Activated CD8-positive, alpha-beta memory T cell treated with anti-CD3 and anti-CD28 coated beads for 4 hours (primary cell): ENCODE results near the gene RAB11FIP4.
"Not testable (repeated sequence)": the region's sequence is repeated elsewhere in the genome, so short reads cannot be mapped to it uniquely, and the experiment has no call there.

Experiments used
- DNase-seq, 2 donors: peaks; one replicate each; pipeline ENCODE4 v3.0.0-alpha.2; 2020; ENCODE audit warnings: low read depth in 2 of 2

RAB11FIP4 gene, protein sequence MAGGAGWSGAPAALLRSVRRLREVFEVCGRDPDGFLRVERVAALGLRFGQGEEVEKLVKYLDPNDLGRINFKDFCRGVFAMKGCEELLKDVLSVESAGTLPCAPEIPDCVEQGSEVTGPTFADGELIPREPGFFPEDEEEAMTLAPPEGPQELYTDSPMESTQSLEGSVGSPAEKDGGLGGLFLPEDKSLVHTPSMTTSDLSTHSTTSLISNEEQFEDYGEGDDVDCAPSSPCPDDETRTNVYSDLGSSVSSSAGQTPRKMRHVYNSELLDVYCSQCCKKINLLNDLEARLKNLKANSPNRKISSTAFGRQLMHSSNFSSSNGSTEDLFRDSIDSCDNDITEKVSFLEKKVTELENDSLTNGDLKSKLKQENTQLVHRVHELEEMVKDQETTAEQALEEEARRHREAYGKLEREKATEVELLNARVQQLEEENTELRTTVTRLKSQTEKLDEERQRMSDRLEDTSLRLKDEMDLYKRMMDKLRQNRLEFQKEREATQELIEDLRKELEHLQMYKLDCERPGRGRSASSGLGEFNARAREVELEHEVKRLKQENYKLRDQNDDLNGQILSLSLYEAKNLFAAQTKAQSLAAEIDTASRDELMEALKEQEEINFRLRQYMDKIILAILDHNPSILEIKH

DNA sequence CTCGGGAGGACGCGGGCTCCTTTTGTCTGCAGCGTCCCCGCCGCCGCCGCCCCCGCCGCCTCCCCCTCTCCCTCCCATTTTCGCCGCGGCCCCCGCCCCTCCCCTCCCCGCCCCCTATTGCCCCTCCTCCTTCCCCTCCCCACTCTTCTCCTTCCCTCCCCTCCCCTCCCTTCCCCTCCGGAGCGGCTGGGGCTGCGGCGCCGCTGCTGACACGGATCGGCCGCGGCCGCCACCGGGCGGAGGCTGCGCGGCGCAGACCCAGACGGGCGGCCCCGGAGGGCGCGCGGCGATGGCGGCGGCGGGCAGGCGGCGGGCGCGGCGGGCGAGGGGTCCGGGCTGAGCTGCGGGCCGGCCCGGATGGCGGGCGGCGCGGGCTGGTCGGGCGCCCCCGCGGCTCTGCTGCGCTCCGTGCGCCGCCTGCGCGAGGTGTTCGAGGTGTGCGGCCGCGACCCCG is at the start of gene RAB11FIP4:
Gene RAB11FIP4 (plus strand): TSS at position 180 of the 454 bp plus-strand sequence. CDS start 178 bp downstream, at position 358.
- no peak for DNase-seq

DNA sequence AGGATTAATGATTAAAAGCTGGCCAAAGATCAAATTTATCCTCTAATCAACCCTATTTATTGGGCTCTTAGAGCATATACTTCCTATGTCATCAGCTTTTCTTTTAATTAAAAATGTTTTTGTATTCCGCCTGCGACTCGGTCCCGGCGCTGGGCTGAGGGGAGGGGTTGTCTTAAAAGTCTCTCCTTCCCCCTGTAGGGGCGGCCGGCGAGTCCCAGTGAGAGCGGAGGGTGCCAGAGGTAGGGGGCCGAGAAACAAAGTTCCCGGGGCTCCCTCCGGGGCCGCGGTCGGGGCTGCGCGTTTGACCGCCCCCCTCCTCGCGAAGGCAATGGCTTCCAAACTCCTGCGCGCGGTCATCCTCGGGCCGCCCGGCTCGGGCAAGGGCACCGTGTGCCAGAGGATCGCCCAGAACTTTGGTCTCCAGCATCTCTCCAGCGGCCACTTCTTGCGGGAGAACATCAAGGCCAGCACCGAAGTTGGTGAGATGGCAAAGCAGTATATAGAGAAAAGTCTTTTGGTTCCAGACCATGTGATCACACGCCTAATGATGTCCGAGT is 46.2 kb upstream of the RAB11FIP4 start:
- DNase-seq, result not testable (repeated sequence)

DNA sequence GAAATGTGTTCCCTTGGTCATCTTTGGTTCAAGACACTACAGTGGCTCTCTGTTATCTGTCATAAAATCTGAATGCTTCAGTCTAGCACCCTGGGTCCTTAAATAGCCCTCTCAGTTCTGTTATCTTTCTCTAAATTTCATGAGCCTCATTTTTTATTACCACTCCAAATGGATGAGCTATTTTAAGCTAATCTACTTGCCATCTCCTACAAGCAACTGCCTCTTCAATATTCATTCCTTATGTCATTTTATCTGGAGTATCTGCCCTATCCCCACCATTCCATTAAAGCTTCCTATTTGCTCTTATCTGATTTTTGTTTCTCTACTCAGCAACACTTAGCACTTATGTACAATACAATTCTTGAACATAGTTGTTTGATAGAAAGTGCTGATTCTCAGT is 42.0 kb upstream of the RAB11FIP4 start:
- no peak for DNase-seq

DNA sequence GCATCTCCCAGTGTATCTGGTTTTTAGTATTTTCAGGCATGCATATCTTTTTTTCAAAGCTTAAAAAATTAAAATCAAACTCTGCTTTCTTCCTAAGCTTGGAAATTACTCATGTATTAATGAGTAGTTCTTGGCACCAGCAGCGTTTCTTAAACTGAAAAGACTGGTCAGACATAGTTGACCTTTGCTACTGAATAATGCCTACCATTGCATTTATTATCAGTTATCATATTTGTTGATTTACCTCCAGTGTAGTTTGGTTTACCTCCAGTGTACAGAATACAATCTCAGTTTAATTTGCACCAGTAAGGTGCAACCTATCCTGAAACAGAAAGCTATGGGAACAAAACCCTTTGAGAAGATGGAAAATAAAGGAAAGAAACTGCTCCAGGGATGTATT is 35.5 kb upstream of the RAB11FIP4 start:
- no peak for DNase-seq

DNA sequence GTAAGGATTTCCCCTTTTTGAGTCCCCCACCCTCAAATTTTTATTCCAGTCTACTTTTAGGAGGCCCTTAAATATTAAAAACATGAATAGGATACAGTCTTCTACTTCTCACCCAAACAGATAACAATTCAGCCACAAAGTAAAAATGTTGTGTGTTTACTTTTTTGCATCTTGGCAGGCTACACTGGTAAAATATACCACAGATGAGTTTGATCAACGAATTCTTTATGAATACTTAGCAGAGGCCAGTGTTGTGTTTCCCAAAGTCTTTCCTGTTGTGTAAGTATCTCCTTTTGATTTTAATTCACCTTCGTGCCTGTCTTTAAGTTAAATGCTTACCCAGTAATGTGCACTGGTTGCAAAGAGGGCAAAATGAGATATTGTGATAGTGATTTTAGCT is 34.4 kb upstream of the RAB11FIP4 start:
- DNase-seq, result no peak

DNA sequence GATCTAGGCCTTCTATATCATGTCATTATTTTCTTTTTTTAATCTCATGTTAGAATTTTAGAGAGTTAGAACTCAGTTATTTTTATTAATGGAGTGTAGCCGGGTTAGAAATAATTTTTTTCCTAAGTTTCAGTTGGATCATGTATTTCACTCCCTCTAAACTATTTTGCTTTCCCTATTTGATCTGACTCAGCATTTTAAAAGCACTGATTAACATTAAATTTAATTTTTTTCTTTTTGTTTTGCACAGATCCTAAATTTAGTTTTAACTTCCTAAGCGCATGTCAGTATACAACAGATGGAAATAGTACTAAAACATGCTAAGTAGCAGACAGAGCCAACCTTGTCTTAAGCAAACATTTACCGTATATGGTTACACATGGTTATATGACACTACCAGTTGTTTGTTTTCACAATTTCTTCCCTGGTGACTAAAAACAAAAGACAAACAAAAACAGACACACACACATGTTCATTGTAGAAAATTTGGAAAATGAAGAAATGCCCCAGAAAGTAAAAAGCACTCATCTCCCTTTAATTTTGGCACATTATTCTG is 33.6 kb upstream of the RAB11FIP4 start:
- DNase-seq, result no peak

DNA sequence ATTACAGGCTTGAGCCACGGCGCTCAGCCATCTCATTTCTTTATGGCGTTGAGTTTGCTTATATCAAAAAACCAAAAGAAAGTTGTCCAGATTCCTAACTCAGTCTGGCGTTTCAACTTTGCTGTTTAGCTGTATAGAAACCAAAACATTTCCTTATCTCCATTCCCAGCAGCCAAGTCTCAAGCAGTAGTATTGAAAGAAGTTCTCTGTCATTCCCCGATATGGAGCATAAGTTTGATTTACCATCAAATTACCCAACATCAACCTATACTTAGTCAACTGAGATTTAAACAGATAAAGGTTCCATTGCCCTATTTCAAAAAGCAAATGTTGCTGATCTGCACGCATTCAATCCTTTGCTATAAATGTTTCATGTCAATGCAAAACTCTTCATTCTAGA is 27.5 kb upstream of the RAB11FIP4 start:
- no peak for DNase-seq

DNA sequence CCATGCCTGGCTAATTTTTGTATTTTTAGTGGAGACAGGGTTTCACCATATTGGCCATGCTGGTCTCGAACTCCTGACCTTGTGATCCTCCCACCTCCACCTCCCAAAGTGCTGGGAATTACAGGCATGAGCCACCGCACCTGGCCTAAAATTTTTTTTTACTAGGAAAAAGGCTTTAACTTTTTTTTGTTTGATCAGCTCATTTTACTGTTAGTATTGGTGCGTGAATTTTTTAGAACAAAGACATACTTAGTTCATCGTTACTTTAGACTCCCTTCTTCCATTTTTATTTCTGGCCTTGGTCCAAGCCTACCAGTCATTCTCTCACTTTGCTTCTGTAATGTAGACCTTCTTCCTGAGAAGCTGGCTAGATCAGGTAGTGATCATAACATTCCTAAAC is 25.4 kb upstream of the RAB11FIP4 start:
- no peak for DNase-seq

DNA sequence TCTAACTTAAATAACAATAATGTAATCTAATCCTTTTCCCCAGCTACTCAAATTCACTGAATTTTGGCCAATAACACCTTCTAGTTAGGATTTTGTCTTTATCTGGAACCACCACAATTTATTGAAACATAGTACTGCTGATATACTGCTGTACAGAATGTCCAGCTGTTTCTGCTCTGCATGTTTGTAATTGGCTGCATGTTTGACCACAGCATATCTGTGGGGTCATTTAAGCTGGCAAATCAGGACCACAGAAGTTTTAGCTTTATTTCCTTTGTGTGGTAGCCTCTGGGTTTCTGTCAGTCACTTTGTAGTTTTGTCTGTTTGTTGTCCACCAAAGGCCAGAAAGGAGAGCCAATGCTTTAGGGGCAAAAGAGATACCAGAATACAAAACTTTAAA is 22.2 kb upstream of the RAB11FIP4 start:
- no peak for DNase-seq

DNA sequence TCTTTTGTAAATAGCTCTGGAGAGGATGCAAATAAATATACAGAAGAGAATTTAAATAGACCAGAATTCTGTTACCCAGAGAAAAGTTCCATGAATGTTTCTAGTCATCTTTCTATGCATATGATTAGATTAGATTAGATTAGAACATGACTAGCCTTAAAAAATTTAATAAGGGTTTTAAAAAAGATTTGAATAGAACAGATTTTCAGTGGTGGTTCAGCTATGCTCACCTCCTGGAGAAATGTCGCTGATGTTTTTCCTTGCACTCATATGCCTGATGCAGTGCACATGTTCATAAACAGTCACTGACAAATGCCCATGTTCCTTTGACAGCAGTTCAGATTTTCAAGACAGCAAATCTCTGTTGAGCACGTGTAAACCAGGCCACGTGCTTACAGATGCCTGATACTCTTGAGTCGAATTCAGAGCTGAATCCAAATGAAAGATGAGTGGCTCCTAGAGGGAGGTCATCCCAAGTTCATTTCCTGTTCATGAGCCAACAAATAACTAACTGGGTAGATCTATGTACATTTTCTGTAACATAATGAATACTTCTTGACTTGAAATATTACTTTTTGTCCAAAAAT is 19.9 kb upstream of the RAB11FIP4 start:
- no peak for DNase-seq

DNA sequence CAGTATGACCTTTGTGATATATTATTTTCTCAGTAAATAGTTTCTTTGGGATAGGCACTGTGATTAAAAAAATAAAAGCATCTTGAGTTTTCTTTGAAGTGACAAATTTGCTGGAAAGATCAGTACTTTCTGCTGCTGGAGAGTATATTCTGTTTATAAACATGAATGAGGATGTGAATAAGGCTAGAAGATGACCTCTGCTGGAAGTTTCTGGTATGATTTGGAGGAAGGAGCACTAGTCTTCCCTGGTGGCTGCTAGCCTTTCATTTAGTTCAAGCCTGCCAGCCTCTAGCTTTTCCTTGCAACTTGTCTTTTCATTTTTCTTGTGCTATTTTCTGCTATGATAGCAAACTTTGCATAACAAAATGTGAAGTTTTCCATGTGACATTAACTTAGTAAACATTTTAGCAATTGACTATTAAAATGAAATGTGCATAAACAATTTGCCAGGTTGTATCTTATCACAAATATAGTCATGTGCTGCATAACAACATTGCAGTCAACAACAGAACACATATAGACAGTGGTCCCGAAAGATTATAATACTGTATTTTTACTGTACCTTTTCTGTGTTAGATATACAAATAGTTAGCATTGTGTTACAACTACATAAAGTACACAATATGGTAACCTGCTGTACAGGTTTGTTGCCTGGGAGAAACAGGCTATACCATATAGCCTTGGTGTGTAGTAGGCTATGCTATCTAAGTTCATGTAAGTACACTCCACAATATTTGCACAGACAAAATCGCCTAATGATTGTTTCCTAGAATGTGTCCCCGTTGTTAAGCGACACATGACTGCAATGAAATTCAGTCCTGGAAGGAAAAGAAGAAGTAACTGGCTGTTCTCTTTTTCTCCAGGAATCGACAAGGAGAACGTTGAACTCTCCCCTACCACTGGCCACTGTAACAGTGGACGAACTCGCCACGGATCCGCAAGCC is 18.1 kb upstream of the RAB11FIP4 start:
- no peak for DNase-seq

DNA sequence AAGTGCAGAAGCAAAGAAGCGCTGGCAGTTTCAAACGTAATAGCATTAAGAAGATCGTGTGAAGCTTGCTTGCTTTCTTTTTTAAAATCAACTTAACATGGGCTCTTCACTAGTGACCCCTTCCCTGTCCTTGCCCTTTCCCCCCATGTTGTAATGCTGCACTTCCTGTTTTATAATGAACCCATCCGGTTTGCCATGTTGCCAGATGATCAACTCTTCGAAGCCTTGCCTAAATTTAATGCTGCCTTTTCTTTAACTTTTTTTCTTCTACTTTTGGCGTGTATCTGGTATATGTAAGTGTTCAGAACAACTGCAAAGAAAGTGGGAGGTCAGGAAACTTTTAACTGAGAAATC is 17.4 kb upstream of the RAB11FIP4 start:
- DNase-seq, result no peak

DNA sequence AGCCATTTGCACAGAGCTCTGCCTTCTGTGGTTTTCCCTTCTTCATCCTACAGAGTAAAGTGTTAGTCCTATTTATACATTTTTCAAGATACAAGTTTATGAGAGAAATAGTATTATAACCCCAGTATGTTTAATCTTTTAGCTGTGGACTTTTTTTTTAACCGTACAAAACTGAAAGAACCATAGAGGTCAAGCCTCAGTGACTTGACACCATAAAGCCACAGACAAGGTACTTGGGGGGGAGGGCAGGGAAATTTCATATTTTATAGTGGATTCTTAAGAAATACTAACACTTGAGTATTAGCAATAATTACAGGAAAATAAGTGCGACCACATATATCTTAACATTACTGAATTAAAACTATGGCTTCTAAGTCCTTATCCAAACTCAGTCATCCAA is 17.0 kb upstream of the RAB11FIP4 start:
- DNase-seq, result no peak

DNA sequence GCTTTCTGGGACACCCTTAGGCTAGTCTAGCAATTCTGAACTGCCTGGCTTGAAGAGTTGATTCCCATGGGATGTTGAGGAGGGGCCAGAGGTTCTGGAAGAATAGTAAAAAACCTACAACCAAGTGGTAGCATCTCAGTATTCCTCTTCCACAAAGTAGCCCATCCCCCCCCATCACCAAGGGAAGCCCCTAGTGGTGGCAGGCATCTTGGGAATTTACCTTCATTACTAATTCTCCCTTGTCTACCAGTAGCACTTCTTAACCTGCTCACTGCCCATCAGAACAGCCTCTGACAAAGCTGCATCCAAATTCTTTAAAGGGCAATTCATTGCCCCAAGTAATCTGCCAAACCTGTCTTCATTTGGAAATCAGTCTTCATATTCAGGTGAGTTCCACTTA is 12.8 kb upstream of the RAB11FIP4 start:
- no peak for DNase-seq

DNA sequence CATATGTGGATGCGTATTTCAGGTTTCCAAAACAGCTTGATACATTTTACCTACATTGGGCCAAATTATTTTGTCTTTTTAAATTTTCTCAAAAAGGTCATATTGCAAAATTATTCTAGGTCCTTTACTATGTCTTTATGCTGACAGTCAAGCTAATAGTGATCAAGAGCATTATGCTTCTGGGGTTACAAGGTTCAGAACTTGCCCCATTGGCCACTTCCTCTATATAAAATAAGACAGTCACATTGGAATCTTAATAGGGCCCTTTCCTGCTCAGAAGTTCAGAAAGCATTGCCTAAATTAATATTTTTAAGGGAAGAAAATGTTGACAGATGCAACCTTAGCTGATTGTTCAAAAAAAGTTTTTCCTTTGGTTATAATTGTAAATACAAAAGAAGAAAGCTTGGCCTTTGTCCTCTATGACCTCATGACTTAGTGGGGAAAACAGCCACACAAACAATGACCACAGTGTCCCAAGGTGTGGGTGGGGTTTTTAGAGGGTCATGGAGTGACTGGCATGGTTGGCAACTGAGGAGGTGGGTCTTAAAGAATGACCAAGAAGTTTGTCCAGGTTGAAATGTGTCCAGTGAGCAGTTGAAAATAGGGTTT is 11.8 kb upstream of the RAB11FIP4 start:
- no peak for DNase-seq

DNA sequence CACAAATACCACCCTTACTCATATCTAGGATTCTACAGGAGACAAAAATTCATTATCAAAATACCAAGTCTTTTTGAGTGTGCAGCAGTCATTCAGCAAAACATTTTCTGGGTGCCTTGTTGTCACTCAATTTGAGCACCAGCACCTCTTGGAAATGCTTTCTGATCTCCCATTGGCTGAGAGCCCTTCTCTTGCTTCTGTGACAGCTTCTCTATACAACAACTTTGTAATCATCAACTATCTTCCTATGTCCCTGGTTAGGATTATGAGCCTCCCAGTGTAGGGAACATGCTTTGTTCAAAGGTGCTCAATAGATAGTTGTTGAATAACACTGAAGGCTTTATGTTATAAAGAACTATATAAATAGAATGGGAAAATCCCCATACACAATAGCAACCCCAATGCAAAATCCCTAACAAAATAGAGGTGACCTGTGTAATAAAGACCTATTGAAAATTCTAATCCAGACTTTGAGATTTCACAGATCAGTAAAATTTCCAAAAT is 10.3 kb upstream of the RAB11FIP4 start:
- no peak for DNase-seq

DNA sequence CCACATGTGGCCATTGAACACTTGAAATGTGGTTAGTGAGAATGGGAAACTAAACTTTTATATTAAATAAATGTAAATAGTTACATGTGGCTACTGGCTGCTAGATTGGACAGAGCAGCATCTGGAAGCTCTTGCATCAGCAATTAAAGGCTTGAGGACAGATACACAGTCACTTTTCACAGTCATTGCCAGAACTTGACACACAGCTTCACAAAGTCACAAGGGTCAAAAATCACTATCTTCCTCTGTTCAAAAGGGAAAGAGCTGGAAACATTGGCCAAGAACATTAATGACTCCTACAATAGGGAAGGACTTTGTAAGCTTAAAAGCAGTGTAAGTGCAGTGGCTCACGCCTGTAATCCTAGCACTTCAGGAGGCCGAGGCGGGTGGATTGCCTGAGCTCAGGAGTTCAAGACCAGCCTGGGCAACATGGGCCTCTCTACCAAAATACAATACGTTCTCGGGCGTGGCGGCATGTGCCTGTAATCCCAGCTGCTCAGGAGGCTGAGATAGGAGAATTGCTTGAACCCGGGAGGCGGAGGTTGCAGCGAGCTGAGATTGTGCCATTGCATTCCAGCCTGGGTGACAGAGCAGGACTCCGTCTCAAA is 8.7 kb upstream of the RAB11FIP4 start:
- DNase-seq, result not testable (repeated sequence)

DNA sequence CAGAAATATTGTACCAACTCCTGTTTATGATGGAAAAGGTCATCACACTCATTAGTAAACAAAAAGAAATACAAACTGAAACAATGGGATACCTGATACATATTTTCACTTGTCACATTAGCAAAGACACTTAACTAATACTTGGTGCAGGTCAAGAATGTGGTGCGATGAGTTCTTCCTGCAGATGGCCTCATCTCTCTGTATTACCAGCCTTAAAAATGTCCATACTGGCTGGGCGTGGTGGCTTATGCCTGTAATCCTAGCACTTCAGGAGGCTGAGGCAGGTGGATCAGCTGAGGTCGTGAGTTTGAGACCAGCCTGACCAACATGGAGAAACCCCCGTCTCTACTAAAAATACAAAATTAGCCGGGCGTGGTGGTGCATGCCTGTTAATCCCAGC is 8.0 kb upstream of the RAB11FIP4 start:
- DNase-seq, result not testable (repeated sequence)

DNA sequence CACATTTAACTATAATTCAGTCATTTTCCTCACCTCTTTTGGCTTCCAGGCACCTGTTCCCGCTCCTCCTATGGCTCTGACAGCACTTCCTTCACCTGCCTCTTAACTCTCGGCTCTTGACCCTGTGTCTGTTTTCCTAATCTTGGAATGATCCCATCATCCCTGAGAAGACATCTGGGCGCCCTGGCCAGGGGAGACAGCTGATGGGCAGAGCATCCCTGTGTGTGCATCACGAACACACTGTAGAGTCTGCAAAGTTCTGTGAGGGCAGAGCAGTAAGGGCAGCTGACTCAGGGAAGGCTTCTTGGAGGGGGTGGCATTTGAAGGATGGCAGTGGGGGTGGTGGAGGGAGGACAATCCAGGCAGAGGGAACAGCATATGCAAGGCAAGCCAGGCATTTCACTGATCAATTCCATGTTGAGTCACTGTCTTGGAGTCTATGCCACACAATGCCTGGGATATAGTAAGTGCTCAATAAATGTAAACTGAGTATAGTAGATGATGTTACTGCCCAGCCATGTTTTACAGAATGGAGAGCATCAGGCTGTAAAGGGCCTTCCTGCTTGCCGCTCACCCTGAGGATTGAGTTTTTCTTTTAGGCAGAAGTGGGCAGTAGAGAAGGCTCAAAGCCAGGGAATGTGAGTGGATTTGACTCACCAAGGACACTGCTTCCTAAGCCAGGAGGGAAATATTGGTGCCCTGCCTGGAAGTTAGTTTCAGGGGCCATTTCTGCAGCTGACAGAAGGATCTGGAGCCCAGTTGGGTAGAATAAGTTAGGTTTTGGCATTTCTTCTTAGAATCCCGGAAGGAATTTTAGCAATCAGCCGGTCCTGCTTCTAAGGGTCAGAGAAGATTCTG is 5.8 kb upstream of the RAB11FIP4 start:
- no peak for DNase-seq
